Posterior cingulate gyrus (tissue), 11 donors: ENCODE measurements around the gene ZNF385B.

Experiments used
- DNase-seq, 10 donors: peaks; one replicate each; pipeline versions ENCODE4 v3.0.0 to v3.0.0-alpha.2; 2020 to 2021; ENCODE audit warnings: mixed read lengths in 3 of 10
- intact Hi-C: fragments of 100-400 bp; cut with DNase I; formaldehyde crosslinking; loops from one replicate; pipeline ENCODE4 v1.15.1; 2023

Gene ZNF385B

GRCh38 chr2:179533875-179534274, 327.5 kb downstream of the ZNF385B start:
- no peak for DNase-seq
- intact Hi-C loops, result no loop called here

GRCh38 chr2:179532863-179533278, 328.5 kb downstream of the ZNF385B start:
- no peak for DNase-seq
- intact Hi-C loops, result no loop called here

DNA sequence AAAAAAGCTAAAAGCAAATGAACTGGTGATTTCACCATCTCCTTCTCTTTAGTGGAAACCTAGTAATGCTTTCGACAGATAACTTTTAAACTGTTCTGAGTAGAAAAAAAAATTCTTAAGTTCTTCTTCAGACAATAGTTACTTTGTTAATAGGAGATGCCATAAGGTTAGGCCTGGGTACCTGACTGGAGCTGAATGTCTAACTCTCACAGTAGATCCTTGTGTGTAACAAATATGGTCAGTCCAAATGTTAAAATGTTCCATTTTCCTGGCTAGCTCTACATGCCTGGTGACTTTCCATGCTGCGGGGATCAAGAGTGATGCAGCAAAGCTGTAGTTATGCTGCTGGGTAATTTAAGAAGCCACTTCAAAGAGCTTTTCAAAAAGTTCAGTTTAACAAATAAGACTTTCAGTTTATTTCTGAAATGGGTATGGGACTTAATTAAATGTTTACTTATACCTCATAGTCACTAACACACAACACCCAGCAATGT, 332.8 kb downstream of the ZNF385B start:
- intact Hi-C loops, result no loop called here
- DNase-seq, result no peak

DNA sequence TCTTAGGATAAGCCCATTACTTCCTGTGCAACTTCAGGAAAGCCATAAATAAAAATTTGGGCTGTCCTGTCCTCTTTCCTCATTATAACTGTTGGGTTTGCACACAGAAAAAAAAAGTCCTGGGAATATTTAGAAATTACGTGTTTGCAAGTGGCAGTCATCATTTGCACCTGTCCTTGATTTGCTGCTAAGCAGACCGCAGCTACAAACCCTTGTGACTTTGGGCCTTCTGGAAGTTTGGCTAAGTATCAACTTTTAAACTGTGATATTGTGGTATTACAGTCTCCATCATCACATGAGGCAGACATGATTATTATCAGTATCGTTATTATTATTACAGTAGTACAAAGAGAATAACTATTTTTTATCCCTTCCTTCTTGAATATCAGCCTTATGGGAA, 336.1 kb downstream of the ZNF385B start:
- intact Hi-C loops, result no loop called here
- no peak for DNase-seq

GRCh38 chr2:179524809-179525339, 336.5 kb downstream of the ZNF385B start:
- DNase-seq, result no peak
- intact Hi-C loops, result no loop called here

- intact Hi-C loops, result no loop called here
- no peak for DNase-seq
Measured at GRCh38 chr2:179521944-179522343, 339.5 kb downstream of the ZNF385B start.

GRCh38 chr2:179518830-179519229, 342.6 kb downstream of the ZNF385B start:
- DNase-seq, result no peak
- intact Hi-C loops, result no loop called here

DNA sequence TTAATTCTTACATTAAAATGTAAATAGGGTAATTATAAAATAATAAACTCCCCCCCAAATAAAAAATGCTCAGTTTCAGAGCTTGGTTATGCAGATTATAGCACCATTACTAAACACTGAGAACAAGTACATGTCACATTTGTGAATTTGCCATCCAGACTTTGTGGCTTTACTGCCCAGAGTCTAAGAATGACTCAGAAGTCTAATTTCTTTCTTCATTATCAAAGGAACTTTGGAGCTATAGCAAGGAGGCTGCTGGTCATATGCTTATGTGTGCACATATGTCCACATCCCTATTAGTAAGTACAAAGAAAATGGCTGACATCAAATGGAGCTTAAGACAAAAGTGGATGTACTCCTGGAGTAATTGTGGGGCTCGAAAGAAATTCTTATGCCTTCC, 348.2 kb downstream of the ZNF385B start:
- no peak for DNase-seq
- intact Hi-C loops, result no loop called here

- intact Hi-C loops, result no loop called here
- no peak for DNase-seq
Measured at GRCh38 chr2:179512281-179513035, 349.0 kb downstream of the ZNF385B start.

DNA sequence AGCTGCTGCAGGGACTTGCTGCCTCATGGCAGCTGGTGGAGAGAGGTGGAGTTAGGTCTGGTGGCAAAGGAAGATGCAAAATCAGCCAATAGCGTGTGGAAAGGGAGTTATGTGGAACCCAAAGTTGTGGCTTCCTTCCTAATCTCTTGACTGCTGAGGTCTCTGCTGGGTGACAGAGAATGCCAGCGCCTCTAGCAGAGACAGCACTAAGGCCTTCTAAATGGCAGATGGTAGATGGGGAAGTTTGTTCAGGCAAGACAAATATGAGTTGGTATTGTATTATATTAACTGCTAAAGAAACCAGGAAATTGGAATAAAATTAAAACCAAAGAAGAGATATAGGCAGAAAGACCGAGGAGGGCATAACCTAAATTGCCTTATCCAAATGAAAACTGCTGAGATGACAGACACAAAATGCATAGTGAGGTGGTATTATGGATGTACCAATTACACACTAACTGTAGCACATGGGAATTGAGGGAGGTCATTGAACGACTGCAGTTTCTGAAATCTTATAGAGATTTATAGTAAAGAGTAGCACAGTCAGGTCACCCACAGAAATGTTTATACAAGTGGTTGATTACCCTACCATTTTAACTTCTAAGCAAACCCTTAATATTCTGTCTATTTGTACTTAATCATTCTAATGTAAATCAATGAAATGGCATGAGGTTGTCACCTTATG, 350.2 kb downstream of the ZNF385B start:
- DNase-seq, result no peak
- intact Hi-C loops, result no loop called here

GRCh38 chr2:179495315-179495714, 366.1 kb downstream of the ZNF385B start:
- intact Hi-C loops, result no loop called here
- peak in 1 of 10 donors; percentile 74 for DNase-seq

DNA sequence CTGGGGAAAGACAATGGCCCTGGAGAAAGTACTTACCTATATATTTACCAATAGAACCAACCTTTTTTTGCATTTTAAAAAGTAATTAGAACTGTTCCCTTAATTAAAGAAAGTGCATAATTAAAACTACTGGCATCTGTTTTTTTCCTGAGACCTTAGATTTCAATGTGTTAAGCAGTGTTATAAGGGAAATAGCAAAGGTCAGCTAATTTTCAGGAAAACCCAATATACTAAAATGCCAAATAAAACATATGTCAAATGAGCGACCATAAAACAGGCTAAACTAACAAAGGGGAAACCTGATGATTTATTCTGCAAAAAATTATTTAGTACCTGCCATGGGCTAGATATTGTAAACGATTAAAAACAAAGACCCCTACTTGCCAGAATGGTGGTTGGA, 372.8 kb downstream of the ZNF385B start:
- intact Hi-C loops, result no loop called here
- no peak for DNase-seq

DNA sequence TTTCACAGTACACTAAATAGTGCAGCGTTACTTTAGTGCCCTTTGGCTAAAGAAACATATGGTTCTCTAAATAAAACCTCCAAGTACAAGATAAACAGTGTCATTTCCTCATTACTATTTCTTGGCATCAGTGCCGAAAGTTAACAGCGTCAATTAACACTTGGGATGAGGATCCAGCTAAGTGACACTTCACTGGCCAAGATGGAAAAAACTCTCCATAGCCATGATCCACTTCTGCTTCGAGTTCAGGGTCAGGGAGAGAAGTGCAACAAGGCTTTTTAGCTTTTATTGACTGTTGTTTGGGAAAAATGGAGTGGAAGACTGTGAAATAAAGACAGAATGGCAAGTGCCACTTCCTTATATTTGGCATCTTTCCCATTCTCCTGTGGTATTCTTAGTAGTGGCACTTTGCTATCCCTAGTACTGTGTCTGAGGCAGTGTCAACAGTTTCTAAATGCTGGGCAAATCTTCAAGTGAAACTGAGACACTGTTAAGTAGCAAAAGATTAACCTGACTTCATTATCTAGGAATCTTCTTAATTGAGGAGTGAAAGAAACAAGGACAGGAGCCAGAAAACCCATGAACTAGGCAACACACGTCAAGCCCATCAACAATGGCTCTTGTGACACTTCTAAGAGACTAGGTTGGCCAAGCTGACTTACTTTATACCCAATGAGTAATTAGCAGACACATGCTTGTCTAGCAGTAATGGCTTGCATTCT, 374.2 kb downstream of the ZNF385B start:
- DNase-seq, result no peak
- intact Hi-C loops, result no loop called here

GRCh38 chr2:179483131-179483530, 378.3 kb downstream of the ZNF385B start:
- DNase-seq, result no peak
- intact Hi-C loops, result no loop called here

DNA sequence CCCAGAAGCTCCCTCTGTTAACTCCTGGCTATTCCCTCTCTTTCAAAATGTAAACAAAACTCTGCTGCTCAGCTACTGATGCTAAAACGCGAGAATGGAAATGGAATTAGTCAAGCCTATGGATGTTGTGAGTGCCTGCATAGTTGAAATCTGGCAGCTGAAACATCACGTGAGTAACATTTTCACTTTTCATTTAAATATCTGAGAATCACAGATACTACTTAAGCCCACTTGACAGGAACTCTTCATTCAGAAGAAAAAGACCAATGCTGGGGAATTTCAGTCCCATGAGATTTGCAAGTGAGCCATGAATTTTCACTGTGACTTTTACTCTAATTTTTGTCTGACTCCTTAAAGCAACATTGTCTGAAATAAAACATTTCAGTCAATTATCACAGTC, 381.5 kb downstream of the ZNF385B start:
- no peak for DNase-seq
- intact Hi-C loops, result no loop called here

DNA sequence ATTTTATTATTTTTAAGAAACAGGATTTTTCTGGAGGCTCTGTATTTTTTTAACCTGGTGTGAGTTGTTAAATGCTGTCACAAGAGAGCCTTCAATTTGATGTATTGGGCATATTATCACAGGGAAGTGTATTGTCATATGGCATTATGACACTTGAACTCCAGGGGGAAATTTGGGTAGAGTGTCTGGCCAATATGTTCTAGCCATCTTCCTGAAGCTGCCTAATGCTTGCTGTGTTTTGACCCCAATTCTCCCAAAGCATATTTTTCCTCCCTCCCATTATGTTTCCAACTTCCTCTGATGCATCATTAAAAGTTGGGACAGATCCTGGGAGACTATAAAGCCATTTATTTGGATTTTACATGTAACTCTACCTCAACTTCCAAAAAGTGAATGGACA, 382.6 kb downstream of the ZNF385B start:
- DNase-seq, result no peak
- intact Hi-C loops, result no loop called here

- DNase-seq, result no peak
- intact Hi-C loops, result no loop called here
Measured at GRCh38 chr2:179470992-179471391, 390.4 kb downstream of the ZNF385B start.

DNA sequence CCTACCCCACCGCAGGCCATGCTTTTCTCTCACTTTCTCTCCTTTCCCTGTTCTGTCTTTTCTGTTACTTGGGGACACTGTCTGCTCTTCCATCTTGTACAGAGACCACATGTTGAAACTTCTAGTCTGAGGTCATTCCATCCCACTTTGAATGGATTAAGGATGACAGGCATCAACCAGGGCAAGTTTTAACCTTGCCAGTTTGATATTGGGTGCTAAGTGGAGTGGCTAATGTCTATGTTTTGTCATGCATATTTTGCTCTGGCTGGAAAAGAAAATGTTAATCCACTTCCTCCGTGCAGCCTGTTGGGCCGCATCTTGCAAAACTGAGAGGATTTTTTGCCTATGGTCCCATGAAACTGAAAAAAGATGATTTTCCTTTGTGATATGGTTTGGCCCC, 391.3 kb downstream of the ZNF385B start:
- intact Hi-C loops, result no loop called here
- DNase-seq, result no peak

GRCh38 chr2:179467960-179468359, 393.5 kb downstream of the ZNF385B start:
- no peak for DNase-seq
- intact Hi-C loops, result no loop called here

DNA sequence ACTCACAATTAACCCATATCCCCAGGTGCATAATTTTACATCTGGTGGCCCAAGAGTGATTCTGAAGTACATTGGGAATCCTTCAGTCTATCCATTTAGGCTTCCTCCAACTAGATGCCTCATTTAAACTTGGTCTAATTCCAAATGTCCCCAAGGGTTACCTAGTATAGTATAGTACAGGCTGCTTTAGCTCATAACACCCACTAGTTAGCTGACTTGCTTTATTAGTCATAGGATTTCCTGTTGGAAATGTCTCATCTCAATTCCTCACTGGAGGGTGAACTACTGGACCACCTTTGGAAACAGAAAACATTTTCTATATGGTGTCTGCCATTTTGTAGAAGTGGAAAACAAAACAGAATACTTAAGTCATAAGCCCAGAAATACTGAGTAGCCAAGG, 394.3 kb downstream of the ZNF385B start:
- intact Hi-C loops, result no loop called here
- DNase-seq, result no peak

GRCh38 chr2:179461420-179461819, 400.0 kb downstream of the ZNF385B start:
- intact Hi-C loops, result no loop called here

More at GRCh38 chr2:179461420-179461819, 400.0 kb downstream of the ZNF385B start:
- no peak for DNase-seq
